GM19025 (cell line): Measurements from ENCODE around the gene ZFAND5.

Experiments used
- ATAC-seq: cut with Tn5 transposase; IDR thresholded peaks from one replicate; pipeline ENCODE4 v1.9.1; 2021; ENCODE audit warnings: mild to moderate bottlenecking, low read depth, moderate library complexity; ENCODE audit not compliant: unreplicated experiment

The ZFAND5 gene

DNA sequence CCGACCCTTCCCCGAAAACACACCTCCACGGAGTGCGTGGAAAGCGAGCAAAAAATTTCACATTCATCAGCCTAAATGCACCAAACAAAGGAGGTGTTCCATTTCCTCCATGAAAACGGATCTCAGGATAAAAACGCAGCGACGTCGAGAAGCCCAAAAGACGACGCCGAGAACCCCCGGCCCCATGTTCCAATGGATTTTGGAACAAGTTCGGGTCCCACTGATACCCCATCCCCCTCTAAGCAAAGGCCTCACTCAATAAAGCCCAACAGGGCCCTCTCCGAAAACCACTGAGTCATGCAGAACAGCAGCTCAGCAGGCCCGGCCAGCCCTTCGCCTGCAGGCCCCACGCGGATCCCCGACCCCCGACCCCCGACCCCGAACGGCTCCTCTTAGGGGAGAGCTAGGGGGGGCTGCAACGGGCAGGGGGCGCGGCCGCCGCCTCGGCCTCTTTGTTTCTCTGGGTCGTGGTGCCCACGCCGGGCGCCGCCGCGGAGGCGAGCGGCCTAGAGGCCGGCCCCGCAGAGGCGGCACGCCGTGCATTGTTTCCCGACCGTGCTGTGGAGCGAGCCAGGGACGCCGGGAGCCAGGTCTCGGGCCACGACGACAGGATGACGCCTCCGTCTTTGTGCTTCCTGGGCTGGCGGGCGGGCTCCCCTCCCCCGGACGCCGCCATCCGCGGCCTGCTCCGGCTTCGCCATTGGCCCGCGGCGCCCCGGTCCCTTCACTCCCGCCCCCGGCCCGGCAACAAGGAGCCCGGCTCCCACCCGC lies 915 bp downstream of the ZFAND5 start:
- ATAC-seq = peak; percentile 28

DNA sequence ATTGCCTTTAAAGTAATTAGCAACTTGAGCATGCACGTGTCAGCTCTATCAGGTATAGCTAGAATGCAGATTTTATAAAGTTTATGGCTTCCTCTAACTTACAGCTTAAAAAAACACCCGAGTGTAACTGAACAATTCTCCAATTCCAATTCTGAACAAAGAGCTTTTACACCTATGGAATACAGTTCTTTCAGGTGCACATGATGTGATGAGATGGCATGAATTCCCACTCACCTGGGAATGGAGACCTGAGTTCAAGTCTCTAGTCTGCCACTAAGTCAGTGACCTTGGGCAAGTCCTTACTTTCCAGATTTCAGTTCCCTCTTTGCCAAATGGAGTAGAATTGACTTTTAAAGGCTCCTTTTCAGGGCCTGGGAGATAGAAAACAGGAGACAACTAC lies 1.8 kb downstream of the ZFAND5 start:
- ATAC-seq = no peak

DNA sequence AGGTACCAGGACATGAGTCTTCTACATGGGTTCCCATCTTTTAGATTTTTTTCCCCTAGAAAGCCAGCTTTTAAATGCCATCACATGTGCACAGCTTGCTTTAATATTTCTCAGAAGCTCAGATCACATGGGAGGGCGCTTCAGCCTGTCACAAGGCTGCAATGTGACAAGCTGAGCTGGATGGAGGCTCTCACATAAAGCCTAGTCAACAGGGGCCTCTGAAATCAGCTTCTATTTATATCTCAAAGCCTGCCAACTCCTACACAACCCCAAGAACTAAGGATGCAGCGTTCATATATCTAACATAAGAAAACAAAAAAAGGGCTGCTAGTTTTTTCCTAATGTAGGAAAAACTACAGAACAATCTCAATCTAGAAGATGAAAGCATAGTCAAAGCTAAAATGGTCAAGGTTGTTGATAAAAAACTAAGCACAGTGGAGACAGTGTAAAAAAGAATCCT lies 2.3 kb downstream of the ZFAND5 start:
- ATAC-seq = no peak

DNA sequence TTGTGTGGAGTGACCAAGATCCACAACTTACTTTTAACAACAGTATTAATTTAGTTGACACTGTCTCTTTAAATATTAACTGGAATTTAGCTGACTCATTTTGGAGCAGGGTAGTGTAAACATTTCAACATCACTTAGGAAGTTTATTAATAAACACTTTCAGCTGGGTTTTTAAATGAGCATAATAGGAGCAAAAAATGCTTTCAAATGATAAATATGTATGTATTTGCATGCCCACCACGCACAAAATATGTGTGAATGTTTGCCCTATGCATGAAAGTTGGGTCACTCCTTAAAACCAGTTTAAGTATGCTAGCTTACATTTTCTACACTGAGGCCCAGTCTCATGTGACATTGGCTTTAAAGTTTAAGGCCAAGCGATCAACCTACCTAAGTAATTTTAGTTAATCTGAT lies 2.9 kb downstream of the ZFAND5 start:
- no peak for ATAC-seq

DNA sequence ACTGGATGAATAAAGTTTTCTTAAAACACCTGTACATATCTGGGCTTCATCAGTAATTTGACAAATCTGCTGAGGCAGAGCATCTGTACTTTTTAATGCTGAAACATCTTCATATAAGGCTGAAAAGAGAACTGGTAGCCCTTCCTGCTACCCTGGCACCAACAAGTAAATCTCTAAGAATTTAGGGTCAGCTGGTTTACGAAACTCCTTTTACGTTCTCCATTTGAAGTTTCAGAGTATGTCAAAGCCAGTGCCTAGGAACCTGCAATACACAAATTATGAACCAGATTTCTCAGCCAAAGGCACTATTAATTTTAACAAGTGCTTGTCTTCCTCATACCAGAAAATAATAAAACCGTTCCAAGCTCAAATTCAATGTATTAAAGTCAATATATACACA lies 3.8 kb downstream of the ZFAND5 start:
- ATAC-seq = no peak

DNA sequence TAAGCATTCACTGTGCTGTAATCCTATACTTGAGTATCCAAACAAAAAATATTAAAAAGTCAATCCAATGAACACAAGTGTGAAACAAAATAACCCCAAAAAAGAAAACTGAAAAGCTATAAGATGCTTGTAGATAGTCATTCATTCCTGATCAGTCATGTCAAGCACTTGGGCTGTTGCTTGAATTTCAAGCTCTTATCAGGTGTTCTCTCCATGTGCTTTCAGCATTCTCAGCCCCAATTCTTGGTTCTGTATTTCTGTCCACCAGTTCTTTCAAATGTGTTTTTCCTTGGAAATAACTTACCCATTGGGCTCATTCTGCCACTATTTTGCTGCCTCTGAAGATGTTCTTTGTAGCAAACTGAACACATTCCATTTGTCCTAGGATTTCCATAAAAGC lies 4.7 kb downstream of the ZFAND5 start:
- no peak for ATAC-seq

DNA sequence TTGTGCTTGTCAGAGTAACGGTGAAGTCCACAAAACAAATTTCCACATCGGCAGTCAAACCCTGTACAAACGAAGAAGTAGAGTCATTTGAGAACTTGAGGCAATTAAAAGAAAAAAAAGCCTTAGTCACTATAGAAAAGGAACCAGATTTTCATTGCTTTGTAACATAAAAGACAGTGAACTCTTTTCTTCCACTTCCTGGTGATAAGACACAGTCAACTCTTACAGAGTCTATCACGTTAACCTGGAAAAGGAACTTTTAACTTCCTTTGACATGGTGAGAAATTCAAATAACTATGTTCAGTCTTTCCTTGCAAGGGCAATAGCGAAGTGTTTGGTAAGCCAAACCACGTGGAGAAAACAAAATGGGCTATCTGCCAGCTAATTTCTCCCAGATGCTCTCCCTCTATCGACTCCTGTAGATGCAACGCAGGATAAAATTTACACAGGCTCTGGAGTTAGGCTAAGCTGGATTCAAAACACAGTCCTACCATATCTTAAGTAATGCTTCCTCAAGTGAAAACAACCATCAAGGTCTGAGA lies 8.9 kb downstream of the ZFAND5 start:
- ATAC-seq = no peak

DNA sequence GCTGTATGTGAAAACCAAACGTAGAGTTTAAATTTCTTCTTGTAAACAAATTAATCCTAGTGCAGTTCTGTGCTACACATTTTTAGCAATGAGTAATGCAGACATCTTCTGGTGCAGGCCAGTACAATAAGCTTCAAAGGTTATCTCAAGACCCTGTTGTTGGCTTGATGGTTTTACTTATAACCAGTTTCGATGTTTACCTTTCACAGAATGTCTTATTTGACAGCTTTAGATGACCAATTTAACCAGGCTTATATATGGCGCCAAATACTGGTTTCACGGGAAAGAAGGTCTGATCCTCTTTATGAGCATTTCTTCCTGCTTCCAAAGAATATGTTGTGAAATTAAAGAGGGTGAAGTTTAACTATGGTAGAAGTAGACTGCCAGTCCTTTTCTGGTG lies 9.9 kb downstream of the ZFAND5 start:
- ATAC-seq = no peak

DNA sequence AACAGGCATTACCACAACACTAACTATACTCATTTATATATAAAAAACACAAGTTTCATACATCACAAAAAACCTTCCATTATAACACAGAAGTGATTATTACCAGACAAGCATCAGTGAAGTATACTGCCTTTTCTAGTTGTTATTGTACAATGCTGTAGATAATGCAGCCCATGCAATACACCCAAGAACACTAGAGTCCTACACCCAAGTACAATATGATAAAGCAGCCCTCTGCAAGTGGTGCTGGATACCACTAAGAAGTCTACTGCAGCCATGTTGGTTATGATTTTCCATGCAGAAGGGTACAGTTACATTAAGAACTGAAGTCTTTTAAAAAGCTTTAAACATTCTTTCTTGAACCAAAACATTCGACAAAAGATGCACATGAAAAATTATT lies 10.3 kb downstream of the ZFAND5 start:
- ATAC-seq = no peak

DNA sequence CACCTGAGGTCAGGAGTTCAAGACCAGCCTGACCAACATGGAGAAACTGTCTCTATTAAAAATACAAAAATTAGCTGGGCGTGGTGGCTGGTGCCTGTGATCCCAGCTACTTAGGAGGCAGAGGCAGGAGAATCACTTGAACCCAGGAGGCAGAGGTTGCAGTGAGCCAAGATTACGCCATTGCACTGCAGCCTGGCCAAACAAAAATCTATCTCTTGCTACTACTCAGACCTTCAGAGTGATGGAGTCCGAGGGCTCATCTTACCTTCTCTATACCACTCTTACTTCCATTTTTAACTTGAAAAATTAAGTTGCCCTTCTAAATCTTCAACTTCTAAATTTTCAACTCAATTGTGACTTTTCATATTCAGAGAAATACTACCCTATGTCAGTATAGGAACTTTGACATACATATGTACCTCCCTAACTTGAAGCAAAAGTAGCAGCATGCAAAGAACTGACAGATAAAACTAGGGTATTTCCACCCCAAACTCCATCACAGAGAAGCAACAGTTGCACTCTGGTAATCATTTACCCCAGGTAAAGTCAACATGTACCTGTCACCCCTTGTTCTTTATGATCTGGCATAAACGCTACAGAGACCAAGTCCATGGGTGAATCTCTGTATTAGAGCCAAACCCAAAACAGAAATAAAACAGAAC lies 11.4 kb downstream of the ZFAND5 start:
- ATAC-seq = no peak

DNA sequence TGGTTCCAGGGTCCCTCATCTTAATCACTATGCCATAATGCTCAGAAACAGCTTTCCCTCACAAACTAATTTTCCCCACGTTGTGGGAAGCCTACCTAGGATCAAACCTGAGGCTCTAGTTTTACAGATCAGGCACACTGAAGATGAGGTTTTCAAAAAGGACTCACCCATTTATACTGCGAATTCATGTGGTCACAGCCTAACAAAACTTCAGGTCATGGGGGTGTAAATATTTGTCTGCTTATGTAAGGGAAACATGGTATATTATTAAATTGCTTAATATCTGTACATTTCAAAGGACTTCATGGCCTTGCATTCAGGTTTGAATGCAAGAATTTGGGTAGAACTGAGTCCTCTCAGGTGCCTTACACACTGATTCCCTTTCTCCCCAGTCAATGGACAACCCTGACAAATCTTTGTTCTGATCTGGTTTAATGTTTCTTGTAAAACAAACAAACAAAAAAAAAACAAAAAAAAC lies 12.1 kb downstream of the ZFAND5 start:
- ATAC-seq = no peak

DNA sequence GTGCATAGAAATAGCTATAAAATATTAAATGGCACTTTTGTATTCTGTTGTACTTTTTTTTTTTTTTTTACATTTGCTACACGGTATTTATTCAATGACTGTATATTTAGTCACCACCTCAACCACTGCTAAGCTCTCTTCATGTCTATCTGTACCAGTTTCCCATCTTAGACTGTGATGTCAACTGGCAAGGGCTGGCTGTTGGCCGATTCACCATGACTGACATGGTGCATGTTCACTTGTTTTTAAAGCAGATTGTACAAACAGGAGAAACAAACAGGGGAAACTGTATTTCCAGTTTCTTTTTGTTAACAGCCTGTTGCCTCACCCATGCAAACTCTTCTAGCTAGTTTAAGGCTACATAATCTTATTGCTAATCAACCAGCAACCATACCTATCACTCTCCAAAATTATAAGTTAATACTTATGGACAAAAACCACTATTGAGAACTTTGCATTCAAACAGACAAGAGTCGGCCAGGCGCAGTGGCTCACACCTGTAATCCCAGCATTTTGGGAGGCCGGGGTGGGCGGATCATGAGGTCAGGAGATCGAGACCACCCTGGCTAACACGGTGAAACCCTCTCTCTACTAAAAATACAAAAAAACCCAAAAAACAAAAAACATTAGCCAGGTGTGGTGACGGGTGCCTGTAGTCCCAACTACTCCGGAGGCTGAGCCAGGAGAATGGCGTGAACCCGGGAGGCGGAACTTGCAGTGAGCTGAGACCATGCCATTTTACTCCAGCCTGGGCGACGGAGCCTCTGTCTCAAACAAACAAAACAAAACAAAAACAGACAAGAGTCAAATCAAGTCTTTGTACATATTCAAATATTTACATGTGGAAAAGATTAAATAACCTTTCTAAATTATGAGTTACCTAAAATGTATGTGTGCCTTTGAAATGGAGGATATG lies 13.2 kb downstream of the ZFAND5 start:
- ATAC-seq = no peak

DNA sequence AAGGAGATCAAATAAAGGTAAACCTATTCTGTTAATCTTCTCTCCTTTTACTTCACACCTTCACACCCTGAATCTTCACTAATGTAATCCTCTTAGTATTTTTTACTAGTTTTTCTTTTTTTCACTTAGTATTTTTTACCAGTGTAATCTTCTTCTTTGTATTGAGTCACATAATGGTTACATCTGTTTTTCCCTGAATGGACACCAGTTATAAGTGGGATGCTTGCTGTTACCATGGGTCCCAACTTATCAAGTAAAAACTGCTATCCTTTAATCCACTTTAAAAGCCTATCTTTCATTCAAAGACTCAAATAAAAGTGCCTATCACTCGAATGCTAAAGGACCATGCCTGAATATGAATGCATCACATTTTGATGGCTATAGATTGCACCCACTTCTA lies 15.1 kb downstream of the ZFAND5 start:
- ATAC-seq = no peak

DNA sequence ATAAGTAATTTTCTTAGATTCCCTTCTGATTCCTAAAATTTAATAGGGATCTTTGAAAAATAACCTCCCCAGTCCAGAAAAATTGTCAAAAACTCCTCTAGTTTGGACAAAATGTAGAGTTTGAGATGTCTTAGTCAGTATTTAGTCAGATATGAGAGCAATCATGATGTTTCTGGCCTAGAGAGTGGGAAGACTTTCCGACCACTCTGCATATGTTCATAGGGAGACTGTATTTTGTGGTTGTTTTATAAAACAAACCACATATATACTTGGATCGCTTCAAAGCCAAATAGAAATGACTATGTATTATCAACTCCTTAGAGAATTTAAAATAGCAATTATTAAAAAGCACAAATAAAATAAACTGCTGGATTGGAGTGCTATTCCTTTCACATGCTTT lies 15.8 kb downstream of the ZFAND5 start:
- no peak for ATAC-seq

DNA sequence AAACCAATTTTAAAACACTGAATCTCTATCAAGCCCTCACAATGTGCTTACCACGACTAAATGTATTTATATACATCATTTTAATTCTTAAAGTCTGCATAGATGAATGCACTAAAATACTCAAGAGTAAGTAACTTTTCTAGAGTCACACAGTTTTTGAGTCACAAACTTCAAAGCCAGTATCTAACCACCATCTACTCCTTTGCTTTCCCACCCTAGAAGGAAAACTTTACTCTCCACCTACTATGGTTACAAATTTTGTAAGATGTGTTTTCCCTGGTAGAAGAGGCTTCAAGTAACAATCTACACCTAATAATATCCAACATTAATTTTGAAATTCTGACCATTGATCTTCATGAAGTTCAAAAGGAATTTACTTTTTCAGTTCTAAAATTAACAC lies 18.7 kb downstream of the ZFAND5 start:
- no peak for ATAC-seq

DNA sequence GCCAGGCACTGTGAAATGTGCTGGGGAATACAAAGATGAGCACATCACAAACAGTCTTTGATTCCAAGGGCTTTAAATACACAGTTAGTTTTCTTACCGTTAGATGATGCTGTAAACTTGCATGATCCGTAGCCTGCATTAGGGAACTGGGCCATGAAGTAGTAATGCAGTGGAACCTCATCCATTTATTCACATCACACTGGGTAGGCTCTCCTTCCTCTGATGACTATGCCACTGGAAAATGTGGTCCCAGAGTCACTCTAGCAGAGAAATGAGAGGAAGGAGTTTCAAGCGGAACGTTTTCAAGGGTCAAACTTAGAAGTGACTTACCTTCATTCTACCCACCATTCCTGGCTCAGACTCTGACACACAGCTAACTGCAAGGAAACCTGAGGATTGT lies 26.4 kb downstream of the ZFAND5 start:
- ATAC-seq = no peak

DNA sequence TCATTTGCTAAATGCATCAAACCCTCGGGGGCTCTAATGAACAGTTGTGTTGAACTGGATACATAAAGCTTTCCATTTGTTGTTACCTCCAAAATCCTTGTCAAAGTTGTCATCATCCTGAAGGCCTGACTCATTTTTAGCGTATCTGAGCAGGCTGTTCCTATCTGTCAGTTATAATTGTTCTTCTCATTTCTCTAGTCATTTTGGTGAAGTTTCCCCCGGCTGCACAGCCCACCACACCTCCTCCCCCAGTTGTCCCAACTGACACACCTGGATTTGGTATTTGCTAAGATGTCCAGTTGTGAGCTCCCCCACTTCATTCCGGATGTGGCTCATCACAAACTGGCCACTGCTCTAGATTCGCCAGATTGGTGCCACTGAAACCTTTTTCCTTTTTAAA lies 27.7 kb downstream of the ZFAND5 start:
- ATAC-seq = no peak

DNA sequence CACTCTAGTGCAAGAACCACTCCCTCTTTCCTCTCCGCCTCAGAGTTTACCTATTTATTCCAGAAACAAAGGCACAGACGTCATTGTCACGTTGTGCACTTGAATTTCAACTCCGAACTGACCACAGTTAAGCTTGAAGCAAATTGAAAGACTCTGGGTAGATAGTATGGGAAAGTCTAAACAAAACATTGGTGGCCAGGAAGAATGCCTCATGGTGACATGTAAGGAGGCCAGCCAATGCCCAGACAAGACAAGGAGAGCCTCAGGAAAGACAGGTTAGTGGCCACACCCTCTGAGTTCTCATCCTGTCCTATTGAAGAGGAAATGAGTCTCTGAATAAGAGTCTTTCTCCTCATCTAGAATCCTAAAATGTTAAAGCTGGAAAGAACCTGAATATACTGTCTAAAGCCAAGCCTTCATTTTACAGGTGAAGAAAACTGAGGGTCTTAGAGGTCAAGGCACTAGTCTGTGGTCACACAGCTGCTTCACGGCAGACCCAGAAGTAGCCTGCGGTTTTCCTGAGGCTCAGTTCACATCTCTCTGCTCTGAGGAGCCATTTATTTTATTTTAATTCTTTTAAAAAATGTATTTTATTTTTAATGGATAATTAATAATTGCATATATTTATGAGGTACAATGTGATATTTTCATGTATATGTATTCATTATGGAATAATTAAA lies 30.2 kb downstream of the ZFAND5 start:
- no peak for ATAC-seq

DNA sequence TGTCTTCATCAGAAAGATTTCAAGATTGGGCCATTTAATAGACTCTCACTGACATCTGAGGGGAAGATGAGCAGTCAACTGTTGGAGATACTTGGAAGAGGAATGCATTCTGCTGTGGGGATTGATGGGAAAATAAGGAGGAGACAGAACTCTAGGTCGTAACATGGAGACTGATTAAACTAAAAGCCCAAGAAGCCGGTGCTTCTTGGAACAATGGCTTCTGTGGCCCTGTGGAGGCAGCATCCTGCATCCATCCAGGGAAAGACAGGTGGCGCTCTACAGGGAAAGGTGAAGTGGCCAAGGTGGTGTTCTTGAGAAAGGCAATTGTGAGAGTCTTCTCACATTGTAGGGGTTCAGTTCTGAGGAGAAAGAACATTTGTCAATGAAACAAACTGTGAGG lies 31.3 kb downstream of the ZFAND5 start:
- no peak for ATAC-seq

DNA sequence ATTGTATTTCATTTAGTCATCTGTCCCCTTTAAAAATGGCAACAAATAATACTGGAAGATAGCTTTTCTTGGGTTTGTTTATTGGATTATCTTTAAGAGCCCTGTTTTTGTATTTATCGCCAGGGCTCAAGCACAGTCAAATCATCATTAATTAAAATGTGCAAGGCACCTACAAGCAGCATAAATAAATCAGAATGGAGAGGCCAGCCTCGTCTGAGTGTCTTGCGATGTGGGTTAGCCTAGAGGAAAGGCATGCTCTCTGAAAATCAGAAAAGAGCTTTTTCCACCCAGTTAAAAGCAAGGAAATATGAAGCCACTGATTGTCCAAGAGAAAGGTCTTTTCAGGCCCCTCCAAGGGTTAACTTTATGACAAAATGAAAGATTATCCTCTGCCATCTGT lies 31.8 kb downstream of the ZFAND5 start:
- ATAC-seq = no peak
